ENCODE data around the gene LRIT2.

- no peak for TF ChIP-seq EZH2 (IDR thresholded peaks at IDR 0.05; ENCODE audit: low read depth)
- TF ChIP-seq, protein P1, sequence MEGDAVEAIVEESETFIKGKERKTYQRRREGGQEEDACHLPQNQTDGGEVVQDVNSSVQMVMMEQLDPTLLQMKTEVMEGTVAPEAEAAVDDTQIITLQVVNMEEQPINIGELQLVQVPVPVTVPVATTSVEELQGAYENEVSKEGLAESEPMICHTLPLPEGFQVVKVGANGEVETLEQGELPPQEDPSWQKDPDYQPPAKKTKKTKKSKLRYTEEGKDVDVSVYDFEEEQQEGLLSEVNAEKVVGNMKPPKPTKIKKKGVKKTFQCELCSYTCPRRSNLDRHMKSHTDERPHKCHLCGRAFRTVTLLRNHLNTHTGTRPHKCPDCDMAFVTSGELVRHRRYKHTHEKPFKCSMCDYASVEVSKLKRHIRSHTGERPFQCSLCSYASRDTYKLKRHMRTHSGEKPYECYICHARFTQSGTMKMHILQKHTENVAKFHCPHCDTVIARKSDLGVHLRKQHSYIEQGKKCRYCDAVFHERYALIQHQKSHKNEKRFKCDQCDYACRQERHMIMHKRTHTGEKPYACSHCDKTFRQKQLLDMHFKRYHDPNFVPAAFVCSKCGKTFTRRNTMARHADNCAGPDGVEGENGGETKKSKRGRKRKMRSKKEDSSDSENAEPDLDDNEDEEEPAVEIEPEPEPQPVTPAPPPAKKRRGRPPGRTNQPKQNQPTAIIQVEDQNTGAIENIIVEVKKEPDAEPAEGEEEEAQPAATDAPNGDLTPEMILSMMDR (conservative IDR thresholded peaks at IDR 0.05) = no peak
These were observed 49.9 kb downstream of the LRIT2 start for GRCh38 chr10:84175436-84175835.

Data from PC-9 (cell line).